Measurements from ENCODE around the gene P4HA1.

Gene P4HA1

GRCh38 chr10:72979709-72980108 lies 117.0 kb downstream of the P4HA1 start:
- H3K9ac ChIP-seq (ENCODE audit: insufficient read length, low read depth) = no peak overlapping the region
- H3K4me3 ChIP-seq (ENCODE audit: insufficient read length, low read depth) = no peak overlapping the region
- H3K4me1 ChIP-seq (ENCODE audit: insufficient read depth, insufficient read length) = peaks cover 4% of the 10 kb centered on the region
- DNase-seq (ENCODE audit: low read depth, low spot score) = no peak
- H3K9me3 ChIP-seq (ENCODE audit: insufficient read depth, low read length) = peaks cover 38% of the 10 kb centered on the region
- TF ChIP-seq YY1 (IDR thresholded peaks at IDR 0.05; ENCODE audit: insufficient read depth, insufficient read length) = no peak
- TF ChIP-seq ZNF274 (IDR thresholded peaks at IDR 0.05; ENCODE audit: low read depth, low read length) = no peak
- TF ChIP-seq SUZ12 (IDR thresholded peaks at IDR 0.05; ENCODE audit: extremely low read depth, insufficient read depth, insufficient read length) = no peak
- H3K36me3 ChIP-seq (ENCODE audit: insufficient read depth, insufficient read length, low read length) = no peaks in the 10 kb centered on the region
- no peaks in the 10 kb centered on the region for H3K27me3 ChIP-seq (ENCODE audit: insufficient read depth, insufficient read length)

DNA sequence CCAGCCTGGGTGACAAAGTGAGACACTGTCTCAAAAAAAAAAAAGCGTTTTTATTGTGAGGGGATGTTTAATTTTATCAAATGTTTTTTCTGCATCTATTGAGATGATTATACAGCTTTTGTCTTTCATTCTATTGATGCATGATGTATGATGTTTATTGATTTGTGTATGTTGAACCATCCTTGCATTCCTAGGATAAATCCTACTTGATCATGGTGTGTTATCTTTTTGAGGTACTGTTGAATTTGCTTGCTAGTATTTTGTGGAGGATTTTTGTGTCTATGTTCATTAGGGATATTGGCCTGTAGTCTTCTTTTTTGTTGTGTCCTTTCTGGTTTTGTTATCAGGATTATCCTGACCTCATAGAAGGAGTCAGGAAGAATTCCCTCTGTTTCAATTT lies 119.8 kb downstream of the P4HA1 start:
- TF ChIP-seq ZNF274 (IDR thresholded peaks at IDR 0.05; ENCODE audit: low read depth, low read length) (no peak), YY1 (IDR thresholded peaks at IDR 0.05; ENCODE audit: insufficient read depth, insufficient read length) (no peak), SUZ12 (IDR thresholded peaks at IDR 0.05; ENCODE audit: extremely low read depth, insufficient read depth, insufficient read length) (no peak)
- Histone ChIP-seq H3K4me3 (ENCODE audit: insufficient read length, low read depth) (no peak overlapping the region), H3K9me3 (ENCODE audit: insufficient read depth, low read length) (peaks cover 38% of the 10 kb centered on the region), H3K36me3 (ENCODE audit: insufficient read depth, insufficient read length, low read length) (no peaks in the 10 kb centered on the region), H3K4me1 (ENCODE audit: insufficient read depth, insufficient read length) (peaks cover 1% of the 10 kb centered on the region), H3K27me3 (ENCODE audit: insufficient read depth, insufficient read length) (no peaks in the 10 kb centered on the region), H3K9ac (ENCODE audit: insufficient read length, low read depth) (no peak overlapping the region)
- no peak for DNase-seq (ENCODE audit: low read depth, low spot score)
